Esophagus muscularis mucosa (tissue), 4 donors: ENCODE measurements around the gene UQCC2. TPM values are rescaled to one million over a fixed set of nuclear protein-coding genes. Genes with fewer than 3 reads are reported as not detected.
A peak's percentile ranks its signal among the peaks of the same experiment; 100 is the strongest.

Experiments
- DNase-seq: peaks from one replicate; pipeline ENCODE4 v3.0.0-alpha.2; 2017; ENCODE audit errors: extremely low spot score
- H3K27ac ChIP-seq, 4 donors: fragments of 200-600 bp; sonication (generic); replicated peaks in 1 of 4; 1 replicate in 3 of 4; 2 replicates in 1 of 4; pipeline ENCODE4 v1.5.1; 2016 to 2019; ENCODE audit warnings: mild to moderate bottlenecking in 1 of 4
- H3K27me3 ChIP-seq, 4 donors: fragments of 200-600 bp; sonication (generic); one replicate each; pipeline versions ENCODE4 v1.5.1 to v1.6.0; 2016 to 2019
- H3K36me3 ChIP-seq, 4 donors: fragments of 200-600 bp; sonication (generic); one replicate each; pipeline ENCODE4 v1.5.1; 2016 to 2019
- H3K4me1 ChIP-seq, 4 donors: fragments of 200-600 bp; sonication (generic); one replicate each; pipeline ENCODE4 v1.5.1; 2016 to 2019
- H3K4me3 ChIP-seq, 4 donors: fragments of 200-600 bp; sonication (generic); 1 replicate in 2 of 4; 2 replicates in 2 of 4; pipeline ENCODE4 v1.5.1; 2016 to 2019; ENCODE audit warnings: mild to moderate bottlenecking in 4 of 4, moderate library complexity in 1 of 4
- H3K9me3 ChIP-seq, 4 donors: fragments of 200-600 bp; sonication (generic); 1 replicate in 3 of 4; 2 replicates in 1 of 4; pipeline ENCODE4 v1.5.1; 2016 to 2019
- EP300 ChIP-seq: sonication (generic); formaldehyde crosslinking; IDR thresholded peaks from one replicate; pipeline ENCODE4 v1.6.1; 2017; ENCODE audit warnings: antibody characterized with exemption
- POLR2A ChIP-seq: fragments of 450-650 bp; IDR thresholded peaks from one replicate; pipeline ENCODE4 v1.6.1; 2017; ENCODE audit warnings: antibody characterized with exemption, moderate library complexity, mild to moderate bottlenecking, low read depth
- POLR2AphosphoS5 ChIP-seq, 2 donors: sonication (generic); formaldehyde crosslinking; IDR thresholded peaks; one replicate each; pipeline ENCODE4 v1.6.1; 2017; ENCODE audit warnings: antibody characterized with exemption in 2 of 2
- WGBS: methylation state at CpG from one replicate; pipeline ENCODE4 v1.1.5; 2018; 5-methylcytosine and 5-hydroxymethylcytosine counted together
- intact Hi-C: fragments of 100-400 bp; cut with DNase I; formaldehyde crosslinking; loops from one replicate; pipeline ENCODE4 v1.15.1; 2023
- total RNA-seq, 4 donors: library from RNA; depleted of rRNA; stranded (reverse); fragments of >200 nt; gene quantifications; one replicate each; pipeline versions ENCODE4 v1.1.0 to v1.2.1, GENCODE V29; 2016
- TF ChIP-seq, protein P1 (sequence below), 3 experiments: fragments of 200-600 bp in 2 of 3; fragments of 450-650 bp in 1 of 3; sonication (generic) in 2 of 3; IDR thresholded peaks; one replicate each; pipeline ENCODE4 v1.5.1; 2017 to 2019; ENCODE audit warnings: antibody characterized with exemption in 3 of 3, mild to moderate bottlenecking in 2 of 3, moderate library complexity in 1 of 3

UQCC2 gene
- total RNA-seq, 4 donors from 2014 or later: 9.4 to 22.2 (median 14.7) TPM

DNA sequence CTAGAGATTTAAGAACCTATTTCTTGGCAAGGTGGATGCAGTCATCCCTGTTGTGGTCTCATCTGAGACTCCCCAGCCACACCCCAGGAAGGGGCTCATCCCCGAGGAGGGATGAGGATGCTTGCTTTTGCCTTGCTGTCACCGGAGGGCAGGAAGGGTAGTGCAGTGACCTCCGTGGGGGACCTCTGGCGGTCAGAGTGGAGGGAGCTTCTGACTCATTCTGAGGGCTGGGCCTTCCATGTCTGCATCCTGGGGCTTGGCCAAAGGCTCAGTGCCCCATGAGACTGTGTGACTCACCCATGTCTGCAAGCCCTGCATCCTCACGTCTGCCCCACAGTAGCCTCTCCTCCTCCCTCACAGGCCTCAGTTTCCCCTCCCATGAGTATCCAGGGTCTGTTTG is 38.7 kb downstream of the UQCC2 start:
- peak; percentile 96 for DNase-seq
- 29% methylated on average over 4 of the region's 5 CpGs for WGBS
- peaks cover 0 to 11% (median 9%) of the 10 kb centered on the region in 4 donors for H3K4me1 ChIP-seq
- H3K36me3 ChIP-seq: peaks cover 0 to 95% (median 69%) of the 10 kb centered on the region in 4 donors
- no peak overlapping the region for H3K4me3 ChIP-seq
- no peak for TF ChIP-seq POLR2AphosphoS5 (IDR thresholded peaks at IDR 0.05)
- TF ChIP-seq, protein P1, sequence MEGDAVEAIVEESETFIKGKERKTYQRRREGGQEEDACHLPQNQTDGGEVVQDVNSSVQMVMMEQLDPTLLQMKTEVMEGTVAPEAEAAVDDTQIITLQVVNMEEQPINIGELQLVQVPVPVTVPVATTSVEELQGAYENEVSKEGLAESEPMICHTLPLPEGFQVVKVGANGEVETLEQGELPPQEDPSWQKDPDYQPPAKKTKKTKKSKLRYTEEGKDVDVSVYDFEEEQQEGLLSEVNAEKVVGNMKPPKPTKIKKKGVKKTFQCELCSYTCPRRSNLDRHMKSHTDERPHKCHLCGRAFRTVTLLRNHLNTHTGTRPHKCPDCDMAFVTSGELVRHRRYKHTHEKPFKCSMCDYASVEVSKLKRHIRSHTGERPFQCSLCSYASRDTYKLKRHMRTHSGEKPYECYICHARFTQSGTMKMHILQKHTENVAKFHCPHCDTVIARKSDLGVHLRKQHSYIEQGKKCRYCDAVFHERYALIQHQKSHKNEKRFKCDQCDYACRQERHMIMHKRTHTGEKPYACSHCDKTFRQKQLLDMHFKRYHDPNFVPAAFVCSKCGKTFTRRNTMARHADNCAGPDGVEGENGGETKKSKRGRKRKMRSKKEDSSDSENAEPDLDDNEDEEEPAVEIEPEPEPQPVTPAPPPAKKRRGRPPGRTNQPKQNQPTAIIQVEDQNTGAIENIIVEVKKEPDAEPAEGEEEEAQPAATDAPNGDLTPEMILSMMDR (IDR thresholded peaks at IDR 0.05): peak in 2 of 3 experiments; percentile 17 to 48
- intact Hi-C loops: no loop called here
- no peaks in the 10 kb centered on the region for H3K9me3 ChIP-seq
- peaks cover 0 to 31% (median 0%) of the 10 kb centered on the region in 4 donors for H3K27me3 ChIP-seq
- H3K27ac ChIP-seq: no peak overlapping the region

DNA sequence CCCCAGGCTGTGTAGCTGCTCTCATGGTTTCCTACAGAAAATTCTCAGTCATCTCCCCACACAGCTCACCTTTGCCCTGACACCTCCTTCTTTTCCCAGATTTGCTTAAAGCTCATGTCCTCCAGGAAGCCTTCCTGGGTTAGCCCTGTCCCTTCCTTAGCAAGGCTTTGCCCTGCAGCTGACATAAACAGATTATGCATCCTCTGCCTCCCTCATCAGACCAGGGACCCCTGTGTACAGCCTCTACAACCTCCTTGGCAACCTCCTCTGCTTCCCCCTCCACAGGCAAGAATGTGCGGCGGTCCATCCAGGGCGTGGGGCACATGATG is 39.8 kb downstream of the UQCC2 start:
- H3K27ac ChIP-seq: no peak overlapping the region
- intact Hi-C loops: no loop called here
- TF ChIP-seq, protein P1 (IDR thresholded peaks at IDR 0.05): no peak
- no peak for DNase-seq
- peaks cover 0 to 26% (median 0%) of the 10 kb centered on the region in 4 donors for H3K27me3 ChIP-seq
- no peak overlapping the region for H3K4me3 ChIP-seq
- H3K4me1 ChIP-seq: peaks cover 0 to 11% (median 9%) of the 10 kb centered on the region in 4 donors
- 89% methylated on average over 3 of the region's 3 CpGs for WGBS
- H3K9me3 ChIP-seq: no peaks in the 10 kb centered on the region
- peaks cover 0 to 95% (median 67%) of the 10 kb centered on the region in 4 donors for H3K36me3 ChIP-seq

DNA sequence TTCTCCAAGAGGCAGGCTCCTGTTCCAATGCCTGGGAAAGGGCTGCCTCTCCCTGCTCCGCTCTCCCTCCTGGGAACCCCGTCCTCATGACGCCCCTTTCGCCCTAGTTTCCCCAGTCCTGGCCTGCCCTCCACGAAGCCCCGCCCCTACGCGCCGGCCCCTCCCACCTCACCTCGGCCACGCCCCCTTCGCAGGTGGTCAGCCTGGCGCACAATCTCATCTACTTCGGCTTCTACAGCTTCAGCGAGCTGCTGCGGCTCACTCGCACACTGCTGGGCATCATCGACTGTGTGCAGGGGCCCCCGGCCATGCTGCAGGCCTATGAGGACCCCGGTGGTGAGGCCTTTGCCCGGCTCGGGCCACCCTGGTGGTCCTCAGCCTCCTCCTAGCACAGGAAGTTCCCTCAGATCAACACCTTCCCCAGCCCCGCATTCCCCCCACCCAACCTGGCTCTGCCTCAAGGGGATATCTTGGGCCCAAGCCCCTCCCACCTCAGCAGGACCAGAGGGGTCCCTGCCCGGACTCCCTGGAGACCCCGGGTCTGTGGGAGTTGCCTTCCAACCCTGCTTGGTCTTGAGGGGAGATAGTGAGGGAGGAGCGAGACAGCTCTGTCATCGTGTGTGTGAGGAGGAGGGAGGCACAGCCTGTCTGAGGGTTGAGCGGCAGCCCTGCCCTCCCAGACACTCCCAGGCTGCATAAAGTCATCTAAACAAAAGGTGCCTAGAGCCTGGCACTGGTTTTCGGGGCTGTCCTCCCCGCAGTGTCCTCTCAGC is 40.3 kb downstream of the UQCC2 start:
- DNase-seq: no peak
- Histone ChIP-seq H3K4me3 (no peak overlapping the region), H3K9me3 (no peaks in the 10 kb centered on the region), H3K27me3 (peaks cover 0 to 26% (median 0%) of the 10 kb centered on the region in 4 donors), H3K4me1 (peaks cover 0 to 11% (median 9%) of the 10 kb centered on the region in 4 donors), H3K36me3 (peaks cover 0 to 95% (median 65%) of the 10 kb centered on the region in 4 donors), H3K27ac (no peak overlapping the region)
- intact Hi-C loops: no loop called here
- TF ChIP-seq, protein P1 (IDR thresholded peaks at IDR 0.05): no peak
- TF ChIP-seq EP300 (no peak), POLR2AphosphoS5 (IDR thresholded peaks at IDR 0.05) (no peak)
- 59% methylated on average over 28 of the region's 30 CpGs for WGBS

DNA sequence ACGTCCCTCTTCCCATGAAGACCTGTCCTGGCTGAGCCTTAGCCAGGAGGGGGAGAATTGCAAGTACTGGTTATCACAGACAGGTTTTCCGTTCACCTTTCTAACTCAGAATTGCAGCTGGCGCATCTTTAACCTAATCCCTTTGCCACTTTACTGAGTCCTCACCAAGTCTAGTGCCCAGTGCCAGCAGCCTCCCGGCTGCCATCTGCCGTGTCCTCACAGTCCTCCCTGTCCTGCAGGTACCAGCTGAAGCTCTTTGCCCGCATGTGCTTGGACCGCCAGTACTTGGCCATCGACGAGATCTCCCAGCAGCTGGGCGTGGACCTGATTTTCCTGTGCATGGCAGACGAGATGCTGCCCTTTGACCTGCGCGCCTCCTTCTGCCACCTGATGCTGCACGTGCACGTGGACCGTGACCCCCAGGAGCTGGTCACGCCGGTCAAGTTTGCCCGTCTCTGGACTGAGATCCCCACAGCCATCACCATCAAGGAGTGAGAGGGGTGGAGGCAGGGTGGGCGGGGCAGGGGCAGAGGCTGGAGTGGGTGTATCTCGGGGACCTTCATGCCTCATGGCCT is 41.3 kb downstream of the UQCC2 start:
- intact Hi-C loops: no loop called here
- Histone ChIP-seq H3K4me1 (peaks cover 0 to 11% (median 9%) of the 10 kb centered on the region in 4 donors), H3K9me3 (no peaks in the 10 kb centered on the region), H3K4me3 (no peak overlapping the region), H3K27me3 (peaks cover 0 to 26% (median 0%) of the 10 kb centered on the region in 4 donors), H3K27ac (no peak overlapping the region), H3K36me3 (peaks cover 0 to 93% (median 64%) of the 10 kb centered on the region in 4 donors)
- 86% methylated on average over 15 of the region's 21 CpGs for WGBS
- TF ChIP-seq POLR2AphosphoS5 (IDR thresholded peaks at IDR 0.05) (no peak), EP300 (no peak), POLR2A (no peak)
- TF ChIP-seq, protein P1 (IDR thresholded peaks at IDR 0.05): no peak
- DNase-seq: no peak
